GM11168 (cell line): ENCODE results near the gene SUPT5H.

ENCODE experiments used
- in situ Hi-C: fragments of 300-500 bp; cut with MboI; formaldehyde crosslinking; loops from one replicate; pipeline ENCODE4 v1.12.0; 2022; ENCODE audit warnings: low sequenced_read_pairs; ENCODE audit not compliant: unreplicated experiment

Gene SUPT5H

DNA sequence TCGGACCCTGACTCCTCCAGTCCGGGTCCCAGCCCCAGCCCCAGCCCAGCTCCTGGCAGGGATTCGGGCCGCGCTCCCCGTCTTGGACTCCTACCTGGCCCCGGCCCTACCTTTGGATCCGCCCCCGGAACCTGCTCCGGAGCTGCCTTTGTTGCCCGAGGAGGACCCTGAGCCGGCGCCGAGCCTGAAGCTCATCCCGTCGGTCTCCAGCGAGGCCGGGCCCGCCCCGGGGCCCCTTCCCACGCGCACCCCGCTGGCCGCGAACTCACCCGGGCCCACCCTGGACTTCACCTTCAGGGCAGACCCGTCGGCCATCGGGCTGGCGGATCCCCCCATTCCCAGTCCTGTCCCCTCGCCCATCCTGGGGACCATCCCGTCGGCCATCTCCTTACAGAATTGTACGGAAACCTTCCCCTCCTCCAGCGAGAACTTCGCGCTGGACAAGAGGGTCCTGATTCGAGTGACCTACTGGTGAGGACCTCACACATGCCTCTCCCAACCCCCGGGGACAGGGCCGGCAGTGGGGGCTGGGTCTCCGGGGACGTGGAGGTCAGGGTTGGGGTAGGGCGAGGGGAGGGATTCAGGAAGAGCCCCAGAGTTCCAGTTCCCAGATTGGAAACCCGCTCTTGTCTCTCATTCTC is 70.3 kb downstream of the SUPT5H start:
- in situ Hi-C loops = no loop called here

DNA sequence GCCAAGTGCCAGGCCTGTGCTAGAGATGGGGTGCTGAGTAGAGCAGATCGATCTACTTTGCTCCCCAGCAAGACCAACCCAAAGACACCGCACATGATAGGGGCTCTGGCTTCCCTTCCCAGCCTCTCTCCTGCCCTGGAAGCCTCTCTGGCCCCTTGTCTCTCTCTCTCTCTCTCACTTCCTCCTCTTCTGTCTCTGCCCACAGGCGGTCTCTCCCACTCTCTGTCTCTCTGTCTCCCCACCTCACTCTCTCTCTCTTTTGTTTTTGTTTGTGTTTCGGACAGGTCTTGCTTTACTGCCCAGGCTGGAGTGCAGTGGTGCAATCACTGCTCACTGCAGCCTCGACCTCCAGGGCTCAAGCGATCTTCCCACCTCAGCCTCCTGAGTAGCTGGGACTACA is 70.9 kb downstream of the SUPT5H start:
- in situ Hi-C loops = no loop called here

DNA sequence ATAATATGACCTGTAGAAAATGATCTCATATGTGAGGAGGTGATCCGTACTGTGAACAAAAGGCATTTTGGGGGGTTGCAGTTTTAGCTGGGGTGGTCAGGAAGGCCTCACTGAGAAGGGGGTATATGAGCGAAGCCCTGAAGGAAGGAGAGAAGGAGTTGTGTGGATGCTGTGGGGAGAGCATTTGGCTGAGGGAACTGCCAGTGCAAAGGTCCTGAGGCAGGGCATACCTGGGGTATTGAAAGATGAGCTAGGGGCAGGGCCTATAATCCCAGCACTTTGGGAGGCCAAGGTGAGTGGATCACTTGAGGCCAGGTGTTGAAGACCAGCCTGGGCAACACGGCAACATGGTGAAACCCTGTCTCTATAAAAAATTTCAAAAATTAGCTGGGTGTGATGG is 72.0 kb downstream of the SUPT5H start:
- in situ Hi-C loops = no loop called here

DNA sequence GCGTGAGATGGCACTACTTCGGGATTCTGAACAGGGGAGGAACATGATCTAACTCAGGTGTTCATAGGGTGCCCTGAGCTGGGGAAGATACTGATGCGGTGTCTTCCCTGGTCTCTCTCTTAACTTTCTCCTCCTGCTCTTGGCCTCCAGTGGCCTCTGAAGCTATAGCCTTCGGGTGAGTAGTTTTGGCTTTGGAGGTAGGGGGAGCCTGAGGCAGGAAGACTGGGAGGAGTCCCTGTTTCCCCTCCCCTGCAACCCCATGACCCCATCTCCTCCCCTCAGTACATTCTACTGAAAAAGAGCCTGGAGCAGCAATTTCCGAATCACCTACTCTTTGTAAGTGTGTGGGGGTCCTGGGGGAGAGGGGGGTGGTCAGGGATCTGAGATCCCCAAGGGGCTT is 73.1 kb downstream of the SUPT5H start:
- in situ Hi-C loops = no loop called here

DNA sequence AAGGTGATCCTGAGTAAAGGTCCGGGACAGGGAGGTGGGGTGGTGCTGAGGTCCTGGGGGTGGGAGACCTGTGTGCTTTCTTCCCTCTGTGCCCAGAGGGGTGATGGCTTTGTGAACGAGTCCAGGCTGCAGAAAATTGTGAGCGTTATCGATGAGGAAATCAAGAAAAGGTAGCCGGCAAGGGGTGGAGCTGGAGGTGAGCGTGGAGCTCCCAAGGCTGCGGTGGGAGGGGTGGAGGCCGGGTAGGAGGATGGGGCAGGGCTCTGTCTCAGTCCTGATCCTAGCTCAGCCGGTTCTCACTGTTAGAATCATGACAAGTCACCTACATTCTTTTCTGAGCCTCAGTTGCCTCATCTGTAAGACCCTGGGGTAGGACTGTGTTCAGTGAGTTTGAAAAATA is 73.6 kb downstream of the SUPT5H start:
- in situ Hi-C loops = no loop called here

DNA sequence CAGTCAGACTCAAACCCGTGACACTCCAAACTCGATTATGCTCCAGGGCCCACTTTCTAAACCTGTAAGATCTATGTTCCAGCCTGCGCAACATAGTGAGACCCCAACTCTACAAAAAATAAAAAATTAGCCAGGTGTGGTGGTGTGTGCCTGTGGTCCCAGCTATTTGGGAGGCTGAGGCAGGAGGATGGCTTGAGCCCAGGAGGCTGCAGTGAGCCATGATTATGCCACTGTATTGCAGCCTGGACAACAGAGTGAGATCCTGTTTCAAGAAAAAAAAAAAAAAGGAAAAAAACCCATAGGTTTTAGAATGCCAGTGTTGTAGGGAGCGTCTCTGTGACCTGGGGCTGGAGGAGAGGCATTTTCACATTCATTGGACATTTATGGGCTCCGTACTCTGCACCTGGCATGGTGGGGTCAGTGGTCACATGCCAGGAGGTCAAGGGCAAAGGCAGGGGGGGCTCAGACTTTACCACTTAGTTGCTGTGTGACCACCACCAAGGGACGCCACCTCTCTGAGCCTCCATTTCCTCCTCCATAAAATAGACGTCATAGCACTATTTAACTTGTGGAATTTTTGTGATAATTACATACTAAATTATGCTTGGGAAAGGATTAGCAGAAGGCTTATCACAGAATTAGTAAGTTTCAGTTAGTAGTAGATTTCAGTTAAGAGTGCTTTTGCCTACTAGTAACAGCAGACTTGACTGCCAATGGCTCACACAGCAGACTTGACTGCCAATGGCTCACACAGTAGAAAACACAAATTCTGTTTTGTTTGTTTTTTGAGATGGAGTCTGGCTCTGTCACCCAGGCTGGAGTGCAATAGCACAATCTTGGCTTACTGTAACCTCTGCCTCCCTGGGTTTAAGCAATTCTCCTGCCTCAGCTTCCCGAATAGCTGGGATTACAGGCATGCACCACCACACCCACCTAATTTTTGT is 75.4 kb downstream of the SUPT5H start:
- in situ Hi-C loops = no loop called here

DNA sequence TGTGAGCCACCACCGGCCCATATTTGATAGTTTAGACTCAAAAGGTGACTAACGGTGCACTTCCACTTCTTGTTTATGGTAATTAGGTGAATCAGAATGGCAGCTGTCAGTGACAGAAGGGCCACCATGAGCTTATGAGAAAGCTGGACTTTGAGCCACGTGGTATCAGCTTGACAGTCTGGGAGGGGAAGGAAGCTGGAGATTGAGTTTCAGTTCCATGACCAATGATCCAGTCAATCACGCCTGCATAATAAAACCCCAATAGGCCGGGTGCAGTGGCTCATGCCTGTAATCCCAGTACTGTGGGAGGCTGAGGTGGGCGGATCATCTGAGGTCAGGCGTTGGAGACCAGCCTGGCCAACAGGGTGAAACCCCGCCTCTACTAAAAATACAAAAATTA is 79.1 kb downstream of the SUPT5H start:
- in situ Hi-C loops = no loop called here

DNA sequence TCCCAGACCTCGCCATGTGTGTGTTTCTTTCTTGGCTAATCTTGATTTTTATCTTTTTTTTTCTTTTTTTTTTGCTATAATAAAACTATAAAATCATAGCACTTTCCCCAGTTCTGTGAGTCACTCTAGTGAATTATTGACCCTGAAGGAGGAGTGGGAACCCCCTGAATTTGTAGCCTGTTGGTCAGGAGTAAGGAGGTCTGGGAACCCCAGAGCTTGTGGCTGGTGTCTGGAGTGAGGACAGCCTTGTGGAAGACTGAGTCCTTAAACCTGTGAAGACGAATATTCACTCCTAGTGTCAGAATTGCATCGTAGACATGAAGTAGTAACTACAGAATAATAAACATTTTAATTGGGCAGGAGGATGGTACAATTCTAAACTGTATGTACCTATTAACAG is 79.8 kb downstream of the SUPT5H start:
- in situ Hi-C loops = no loop called here
